K562 (cell line): ENCODE measurements around the gene THAP12. TPM values are rescaled to one million over a fixed set of nuclear protein-coding genes. Genes with fewer than 3 reads are reported as not detected.
A peak's percentile ranks its signal among the peaks of the same experiment; 100 is the strongest.

Experiments
- ATF7 ChIP-seq: fragments of 450-650 bp; IDR thresholded peaks from 2 replicates; pipeline ENCODE4 v1.7.1; 2014; ENCODE audit warnings: mild to moderate bottlenecking, moderate library complexity
- BCL6 ChIP-seq: fragments of 250-450 bp; sonication (Bioruptor Pico); IDR thresholded peaks from 2 replicates; pipeline ENCODE4 v1.4.0; 2020
- CBX5 ChIP-seq: IDR thresholded peaks from 2 replicates; pipeline ENCODE4 v1.6.1; 2014; ENCODE audit warnings: low read depth, borderline replicate concordance
- HDAC3 ChIP-seq: fragments of 450-650 bp; IDR thresholded peaks from 2 replicates; pipeline ENCODE4 v1.6.1; 2018; ENCODE audit warnings: borderline replicate concordance, mild to moderate bottlenecking, moderate library complexity; ENCODE audit not compliant: partially characterized antibody
- HNRNPK ChIP-seq: fragments of 200-400 bp; formaldehyde crosslinking; IDR thresholded peaks from one replicate; pipeline ENCODE4 v1.6.1; 2018; ENCODE audit warnings: mild to moderate bottlenecking, low read depth, low read length; ENCODE audit not compliant: poor library complexity, severe bottlenecking
- HNRNPLL ChIP-seq: fragments of 200-400 bp; formaldehyde crosslinking; IDR thresholded peaks from 2 replicates; pipeline ENCODE4 v1.6.1; 2017; ENCODE audit warnings: low read length, low read depth, mild to moderate bottlenecking; ENCODE audit not compliant: poor library complexity, severe bottlenecking
- KLF16 ChIP-seq: IDR thresholded peaks from 2 replicates; pipeline ENCODE4 v1.6.1; 2016; ENCODE audit warnings: antibody characterized with exemption
- MTA2 ChIP-seq: fragments of 450-650 bp; IDR thresholded peaks from 2 replicates; pipeline ENCODE4 v1.6.1; 2016; ENCODE audit warnings: low read depth
- MTF1 ChIP-seq: fragments of 250-450 bp; sonication (Bioruptor Pico); IDR thresholded peaks from 2 replicates; pipeline ENCODE4 v1.9.0; 2021; ENCODE audit warnings: moderate library complexity, mild to moderate bottlenecking, inconsistent platforms, borderline replicate concordance
- RCOR1 ChIP-seq, 2 experiments: IDR thresholded peaks; 2 replicates each; pipeline ENCODE4 v1.6.1; 2012; ENCODE audit warnings: low read depth in 2 of 2, low read length in 2 of 2, borderline replicate concordance in 1 of 2, improper control_type of control experiment in 1 of 2
- SIX5 ChIP-seq, 2 experiments: IDR thresholded peaks; 2 replicates each; pipeline ENCODE4 v1.6.1; 2011; ENCODE audit warnings: low read length in 2 of 2, borderline replicate concordance in 1 of 2, low read depth in 1 of 2, mild to moderate bottlenecking in 1 of 2, moderate library complexity in 1 of 2; ENCODE audit not compliant: insufficient read depth in 1 of 2
- SMARCA5 ChIP-seq: fragments of 450-650 bp; IDR thresholded peaks from 2 replicates; pipeline ENCODE4 v1.6.1; 2016
- SRSF9 ChIP-seq: fragments of 200-400 bp; formaldehyde crosslinking; IDR thresholded peaks from 2 replicates; pipeline ENCODE4 v1.6.1; 2017; ENCODE audit warnings: low read depth, low read length, borderline replicate concordance
- TAL1 ChIP-seq: fragments of 450-650 bp; IDR thresholded peaks from 2 replicates; pipeline ENCODE4 v1.6.1; 2016; ENCODE audit warnings: mild to moderate bottlenecking
- ZKSCAN8 ChIP-seq: fragments of 200-800 bp; sonication (Bioruptor generic); IDR thresholded peaks from 2 replicates; pipeline ENCODE4 v1.6.1; 2016; ENCODE audit warnings: missing genetic modification characterization, missing compliant biosample characterization
- ZNF175 ChIP-seq: fragments of 200-800 bp; sonication (Bioruptor generic); IDR thresholded peaks from 2 replicates; pipeline ENCODE4 v1.6.1; 2016; ENCODE audit warnings: low read depth, mild to moderate bottlenecking, missing genetic modification characterization, missing compliant biosample characterization
- ZNF41 ChIP-seq: fragments of 250-450 bp; sonication (Bioruptor Pico); conservative IDR thresholded peaks from 2 replicates; pipeline ENCODE4 v1.4.0; 2020; ENCODE audit warnings: mild to moderate bottlenecking
- polyA plus RNA-seq, 8 experiments: library from polyadenylated mRNA; depleted of rRNA in 4 of 8; stranded (reverse) in 5 of 8; unstranded in 3 of 8; fragments of >200 nt; fragmentation: Nextera tagmentation in 2 of 8; fragmentation: Illumina TruSeq in 1 of 8; extraction: Ambion mirVana in 2 of 8; extraction: Trizol in 1 of 8; gene quantifications; 2 replicates each; pipeline versions ENCODE4 v1.2.1 to v1.2.3, GENCODE V29; 2011 to 2014; ENCODE audit warnings: inconsistent platforms in 1 of 8, missing spikeins in 1 of 8
- total RNA-seq, 7 experiments: library from RNA; depleted of rRNA in 6 of 7; stranded (reverse); fragments of >200 nt in 6 of 7; fragmentation: Illumina TruSeq in 2 of 7; extraction: Trizol in 2 of 7; gene quantifications; 2 replicates each; pipeline versions ENCODE4 v1.2.1 to v1.2.3, GENCODE V29; 2011 to 2021; ENCODE audit warnings: low replicate concordance in 1 of 7
- TF ChIP-seq, protein P1 (sequence below): IDR thresholded peaks from 2 replicates; pipeline ENCODE4 v1.6.1; 2014; ENCODE audit warnings: antibody characterized with exemption
- TF ChIP-seq, protein P2 (sequence below), 3 experiments: IDR thresholded peaks in 2 of 3; conservative IDR thresholded peaks in 1 of 3; 2 replicates each; pipeline ENCODE4 v1.5.1; 2011 to 2012; ENCODE audit warnings: low read length in 3 of 3, mild to moderate bottlenecking in 3 of 3, control low read depth in 2 of 3, improper control_type of control experiment in 1 of 3, inconsistent platforms in 1 of 3, low read depth in 1 of 3, mixed read lengths in 1 of 3, moderate library complexity in 1 of 3; ENCODE audit not compliant: insufficient read depth in 2 of 3
- TF ChIP-seq, protein P3 (sequence below): fragments of 450-650 bp; IDR thresholded peaks from 2 replicates; pipeline ENCODE4 v1.6.1; 2017; ENCODE audit warnings: mild to moderate bottlenecking, moderate library complexity
- TF ChIP-seq, protein P4 (sequence below), 2 experiments: fragments of 450-650 bp in 1 of 2; sonication (generic) in 1 of 2; formaldehyde crosslinking in 1 of 2; IDR thresholded peaks in 1 of 2; conservative IDR thresholded peaks in 1 of 2; 2 replicates each; pipeline versions ENCODE4 v1.6.1 to v1.8.1; 2016 to 2023; ENCODE audit warnings: mild to moderate bottlenecking in 2 of 2, moderate library complexity in 2 of 2, inconsistent platforms in 1 of 2, missing genetic modification reagents in 1 of 2

Gene THAP12
- total and polyA plus RNA-seq, 9 of the 15 experiments (the other 6 are each of a cell fraction or from before 2014, with no cell fraction given): 28.1 to 103 (median 57.8) TPM

DNA sequence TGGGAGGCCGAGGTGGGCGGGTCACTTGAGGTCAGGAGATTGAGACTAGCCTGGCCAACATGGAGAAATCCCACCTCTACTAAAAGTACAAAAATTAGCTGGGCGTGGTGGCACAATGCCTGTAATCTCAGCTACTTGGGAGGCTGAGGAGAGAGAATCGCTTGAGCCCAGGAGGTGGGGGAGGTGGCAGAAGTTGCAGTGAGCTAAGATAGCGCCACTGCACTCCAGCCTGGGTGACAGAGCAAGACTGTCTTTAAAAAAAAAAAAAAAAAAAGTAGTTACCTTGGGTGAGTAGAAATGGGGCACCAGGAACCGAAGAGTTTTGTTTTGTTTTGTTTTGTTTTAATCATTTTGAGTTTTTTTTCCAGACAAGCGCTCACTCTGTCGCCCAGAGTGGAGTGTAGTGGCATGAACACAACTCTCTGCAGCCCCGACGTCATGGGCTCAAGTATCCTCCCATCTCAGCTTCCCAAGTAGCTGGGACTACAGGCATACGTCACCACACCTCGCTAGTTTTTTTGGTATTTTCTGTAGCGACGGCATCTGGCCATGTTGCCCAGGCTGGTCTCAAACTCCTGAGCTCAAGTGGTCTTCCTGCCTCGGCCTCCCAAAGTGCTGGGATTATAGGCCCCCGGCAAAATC is 15.8 kb downstream of the THAP12 start (continued):
- TF ChIP-seq, protein P1, sequence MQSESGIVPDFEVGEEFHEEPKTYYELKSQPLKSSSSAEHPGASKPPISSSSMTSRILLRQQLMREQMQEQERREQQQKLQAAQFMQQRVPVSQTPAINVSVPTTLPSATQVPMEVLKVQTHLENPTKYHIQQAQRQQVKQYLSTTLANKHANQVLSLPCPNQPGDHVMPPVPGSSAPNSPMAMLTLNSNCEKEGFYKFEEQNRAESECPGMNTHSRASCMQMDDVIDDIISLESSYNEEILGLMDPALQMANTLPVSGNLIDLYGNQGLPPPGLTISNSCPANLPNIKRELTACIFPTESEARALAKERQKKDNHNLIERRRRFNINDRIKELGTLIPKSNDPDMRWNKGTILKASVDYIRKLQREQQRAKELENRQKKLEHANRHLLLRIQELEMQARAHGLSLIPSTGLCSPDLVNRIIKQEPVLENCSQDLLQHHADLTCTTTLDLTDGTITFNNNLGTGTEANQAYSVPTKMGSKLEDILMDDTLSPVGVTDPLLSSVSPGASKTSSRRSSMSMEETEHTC: no peak
- peak; percentile 74 to 92; a peak in 3 of 4 replicates for TF ChIP-seq RCOR1 (IDR thresholded peaks at IDR 0.05; ENCODE audit: borderline replicate concordance in 1 of 2, low read depth in 2 of 2, low read length in 2 of 2)
- no peak for TF ChIP-seq CBX5
- TF ChIP-seq HNRNPLL: no peak
- TF ChIP-seq MTF1 (CRISPR knock-in tag): no peak
- TF ChIP-seq, protein P2, sequence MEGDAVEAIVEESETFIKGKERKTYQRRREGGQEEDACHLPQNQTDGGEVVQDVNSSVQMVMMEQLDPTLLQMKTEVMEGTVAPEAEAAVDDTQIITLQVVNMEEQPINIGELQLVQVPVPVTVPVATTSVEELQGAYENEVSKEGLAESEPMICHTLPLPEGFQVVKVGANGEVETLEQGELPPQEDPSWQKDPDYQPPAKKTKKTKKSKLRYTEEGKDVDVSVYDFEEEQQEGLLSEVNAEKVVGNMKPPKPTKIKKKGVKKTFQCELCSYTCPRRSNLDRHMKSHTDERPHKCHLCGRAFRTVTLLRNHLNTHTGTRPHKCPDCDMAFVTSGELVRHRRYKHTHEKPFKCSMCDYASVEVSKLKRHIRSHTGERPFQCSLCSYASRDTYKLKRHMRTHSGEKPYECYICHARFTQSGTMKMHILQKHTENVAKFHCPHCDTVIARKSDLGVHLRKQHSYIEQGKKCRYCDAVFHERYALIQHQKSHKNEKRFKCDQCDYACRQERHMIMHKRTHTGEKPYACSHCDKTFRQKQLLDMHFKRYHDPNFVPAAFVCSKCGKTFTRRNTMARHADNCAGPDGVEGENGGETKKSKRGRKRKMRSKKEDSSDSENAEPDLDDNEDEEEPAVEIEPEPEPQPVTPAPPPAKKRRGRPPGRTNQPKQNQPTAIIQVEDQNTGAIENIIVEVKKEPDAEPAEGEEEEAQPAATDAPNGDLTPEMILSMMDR (IDR thresholded peaks at IDR 0.05 in 2 of 3, conservative IDR thresholded peaks at IDR 0.05 in 1 of 3; ENCODE audit: insufficient read depth in 2 of 3, low read depth in 1 of 3, low read length in 3 of 3): no peak
- TF ChIP-seq SIX5 (IDR thresholded peaks at IDR 0.05; ENCODE audit: borderline replicate concordance in 1 of 2, insufficient read depth in 1 of 2, low read depth in 1 of 2, low read length in 2 of 2): no peak
- no peak for TF ChIP-seq ZNF41 (CRISPR knock-in tag)
- TF ChIP-seq BCL6 (CRISPR knock-in tag): no peak
- TF ChIP-seq TAL1: peak; percentile 78
- no peak for TF ChIP-seq HNRNPK
- TF ChIP-seq SMARCA5: no peak
- TF ChIP-seq, protein P3, sequence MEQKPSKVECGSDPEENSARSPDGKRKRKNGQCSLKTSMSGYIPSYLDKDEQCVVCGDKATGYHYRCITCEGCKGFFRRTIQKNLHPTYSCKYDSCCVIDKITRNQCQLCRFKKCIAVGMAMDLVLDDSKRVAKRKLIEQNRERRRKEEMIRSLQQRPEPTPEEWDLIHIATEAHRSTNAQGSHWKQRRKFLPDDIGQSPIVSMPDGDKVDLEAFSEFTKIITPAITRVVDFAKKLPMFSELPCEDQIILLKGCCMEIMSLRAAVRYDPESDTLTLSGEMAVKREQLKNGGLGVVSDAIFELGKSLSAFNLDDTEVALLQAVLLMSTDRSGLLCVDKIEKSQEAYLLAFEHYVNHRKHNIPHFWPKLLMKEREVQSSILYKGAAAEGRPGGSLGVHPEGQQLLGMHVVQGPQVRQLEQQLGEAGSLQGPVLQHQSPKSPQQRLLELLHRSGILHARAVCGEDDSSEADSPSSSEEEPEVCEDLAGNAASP: no peak
- TF ChIP-seq ZNF175: no peak
- TF ChIP-seq ZKSCAN8 (CRISPR knock-in tag): peak; percentile 54; the same call in 1 of the 2 replicates
- TF ChIP-seq HDAC3: no peak
- peak; percentile 69; the same call in 1 of the 2 replicates for TF ChIP-seq ATF7
- TF ChIP-seq, protein P4, sequence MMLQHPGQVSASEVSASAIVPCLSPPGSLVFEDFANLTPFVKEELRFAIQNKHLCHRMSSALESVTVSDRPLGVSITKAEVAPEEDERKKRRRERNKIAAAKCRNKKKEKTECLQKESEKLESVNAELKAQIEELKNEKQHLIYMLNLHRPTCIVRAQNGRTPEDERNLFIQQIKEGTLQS (IDR thresholded peaks at IDR 0.05): peak; percentile 41; the same call in 1 of the 2 replicates
- TF ChIP-seq, protein P4 (CRISPR knock-in tag; conservative IDR thresholded peaks at IDR 0.05): no peak
- peak; percentile 44 for TF ChIP-seq KLF16
- TF ChIP-seq MTA2: peak; percentile 63
- TF ChIP-seq SRSF9: no peak
